ENCODE data around the gene SNAP25.

The SNAP25 gene

GRCh38 chr20:10304471-10305046 lies 85.9 kb downstream of the SNAP25 start:
- no peak for DNase-seq (ENCODE audit: low spot score)

DNA sequence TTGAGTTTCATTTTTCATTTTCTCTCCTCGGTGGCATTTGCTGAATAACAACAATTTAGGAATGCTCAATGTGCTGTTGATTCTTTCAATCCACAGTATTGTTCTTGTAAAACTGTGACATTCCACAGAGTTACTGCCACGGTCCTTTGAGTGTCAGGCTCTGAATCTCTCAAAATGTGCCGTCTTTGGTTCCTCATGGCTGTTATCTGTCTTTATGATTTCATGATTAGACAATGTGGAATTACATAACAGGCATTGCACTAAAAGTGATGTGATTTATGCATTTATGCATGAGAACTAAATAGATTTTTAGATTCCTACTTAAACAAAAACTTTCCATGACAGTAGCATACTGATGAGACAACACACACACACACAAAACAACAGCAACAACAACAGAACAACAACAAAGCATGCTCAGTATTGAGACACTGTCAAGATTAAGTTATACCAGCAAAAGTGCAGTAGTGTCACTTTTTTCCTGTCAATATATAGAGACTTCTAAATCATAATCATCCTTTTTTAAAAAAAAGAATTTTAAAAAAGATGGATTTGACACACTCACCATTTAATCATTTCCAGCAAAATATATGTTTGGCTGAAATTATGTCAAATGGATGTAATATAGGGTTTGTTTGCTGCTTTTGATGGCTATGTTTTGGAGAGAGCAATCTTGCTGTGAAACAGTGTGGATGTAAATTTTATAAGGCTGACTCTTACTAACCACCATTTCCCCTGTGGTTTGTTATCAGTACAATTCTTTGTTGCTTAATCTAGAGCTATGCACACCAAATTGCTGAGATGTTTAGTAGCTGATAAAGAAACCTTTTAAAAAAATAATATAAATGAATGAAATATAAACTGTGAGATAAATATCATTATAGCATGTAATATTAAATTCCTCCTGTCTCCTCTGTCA lies 88.1 kb downstream of the SNAP25 start:
- no peak for DNase-seq (ENCODE audit: low spot score)

- DNase-seq (ENCODE audit: low spot score): no peak
Observed at GRCh38 chr20:10307359-10307735, 88.7 kb downstream of the SNAP25 start.

- DNase-seq (ENCODE audit: low spot score): no peak
Observed at GRCh38 chr20:10308652-10309051, 90.0 kb downstream of the SNAP25 start.

DNA sequence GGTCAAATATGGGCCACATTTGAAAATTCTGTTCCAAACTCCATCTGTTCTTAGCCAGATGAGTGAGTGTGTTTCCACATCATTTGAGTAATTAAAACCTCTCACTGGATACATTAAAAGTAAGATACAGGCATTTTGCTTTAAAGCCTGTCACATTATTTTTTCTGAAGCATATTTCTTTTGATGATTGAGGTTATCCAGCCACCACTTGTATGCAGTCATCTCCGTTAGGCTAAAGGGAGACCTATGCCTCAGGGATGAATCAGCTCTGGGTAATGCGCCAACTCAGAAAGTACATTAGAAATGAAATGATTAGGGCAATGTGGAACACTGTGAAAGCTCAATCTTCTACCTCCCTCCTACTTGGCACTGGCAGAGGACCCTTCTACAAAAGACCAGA lies 90.7 kb downstream of the SNAP25 start:
- DNase-seq (ENCODE audit: low spot score): no peak

- no peak for DNase-seq (ENCODE audit: low spot score)
Observed at GRCh38 chr20:10312111-10312510, 93.5 kb downstream of the SNAP25 start.

DNA sequence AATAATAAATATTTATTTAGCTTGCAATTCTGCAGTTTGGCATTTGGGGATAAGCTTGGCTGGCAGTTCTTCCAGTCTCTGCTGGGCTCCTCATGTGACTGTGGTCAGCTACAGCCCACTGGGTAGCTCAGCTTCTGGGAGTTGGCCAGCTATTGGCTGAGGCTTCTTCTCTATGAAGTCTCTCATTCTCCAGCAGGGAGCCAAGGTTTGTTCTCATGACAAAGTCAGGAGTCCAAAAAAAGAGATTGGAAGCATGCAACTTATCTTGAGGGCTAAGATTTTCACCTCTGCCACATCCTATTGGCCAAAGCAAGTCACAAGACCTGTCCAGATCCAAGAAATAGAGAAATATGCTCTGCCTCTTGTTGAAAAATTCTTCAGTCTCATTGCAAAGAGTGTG lies 94.6 kb downstream of the SNAP25 start:
- no peak for DNase-seq (ENCODE audit: low spot score)

DNA sequence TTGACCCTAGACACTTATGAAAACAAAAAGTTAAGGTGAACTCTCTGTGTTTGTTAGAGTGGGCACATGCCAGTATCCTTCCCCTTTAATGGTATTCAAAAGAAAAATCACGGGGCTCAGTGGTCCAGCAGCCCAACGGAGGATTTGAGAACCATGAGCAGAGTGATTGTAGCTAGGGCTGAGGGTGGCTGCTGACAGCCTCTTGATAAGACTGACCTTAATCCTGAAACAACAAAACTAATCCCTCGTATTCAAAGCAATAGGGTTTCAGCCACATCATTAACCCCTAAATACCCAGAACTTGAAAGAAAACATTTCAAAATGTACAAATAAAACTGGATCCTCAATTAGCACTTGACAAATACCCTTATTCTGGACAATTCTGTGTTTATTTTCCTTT lies 95.1 kb downstream of the SNAP25 start:
- DNase-seq (ENCODE audit: low spot score): no peak

DNA sequence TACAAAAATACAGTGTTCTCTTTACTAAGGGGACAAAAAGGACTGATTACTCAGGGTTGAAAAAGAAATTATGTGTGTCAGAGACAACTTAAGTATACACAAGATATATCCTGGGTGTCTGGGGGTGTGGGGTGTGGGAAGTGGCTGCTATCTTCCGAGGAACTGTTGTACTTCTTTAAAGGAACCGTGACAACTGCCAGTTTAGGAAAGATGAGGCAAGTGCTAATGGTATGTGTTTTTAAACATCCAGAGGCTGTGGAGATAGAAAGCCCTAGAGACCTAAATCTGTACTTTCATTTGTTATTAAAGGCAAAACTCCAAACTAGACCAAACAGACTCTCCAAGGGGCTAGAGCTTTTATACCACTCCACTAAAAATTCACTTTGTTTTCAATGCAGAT lies 95.6 kb downstream of the SNAP25 start:
- no peak for DNase-seq (ENCODE audit: low spot score)

- DNase-seq (ENCODE audit: low spot score): no peak
Observed at GRCh38 chr20:10315138-10315537, 96.5 kb downstream of the SNAP25 start.

DNA sequence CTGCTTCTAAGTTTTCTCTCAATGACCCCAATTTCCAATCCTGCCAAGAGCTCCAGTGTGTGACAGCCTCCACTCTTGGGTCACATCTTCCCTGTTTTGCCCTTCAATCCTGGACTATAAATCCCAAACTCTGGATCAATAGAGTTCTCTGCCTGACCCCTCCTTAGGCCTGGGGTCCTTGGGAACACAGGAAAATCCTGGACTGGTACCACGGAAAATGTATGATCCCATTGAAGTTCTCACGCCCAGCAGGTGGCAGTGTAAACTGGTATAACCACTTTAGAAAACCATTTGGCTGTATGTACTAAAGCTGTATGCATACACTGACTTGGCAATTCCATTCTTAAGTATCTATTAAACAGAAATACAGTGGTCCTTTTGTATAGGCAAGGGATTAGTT lies 98.0 kb downstream of the SNAP25 start:
- no peak for DNase-seq (ENCODE audit: low spot score)

DNA sequence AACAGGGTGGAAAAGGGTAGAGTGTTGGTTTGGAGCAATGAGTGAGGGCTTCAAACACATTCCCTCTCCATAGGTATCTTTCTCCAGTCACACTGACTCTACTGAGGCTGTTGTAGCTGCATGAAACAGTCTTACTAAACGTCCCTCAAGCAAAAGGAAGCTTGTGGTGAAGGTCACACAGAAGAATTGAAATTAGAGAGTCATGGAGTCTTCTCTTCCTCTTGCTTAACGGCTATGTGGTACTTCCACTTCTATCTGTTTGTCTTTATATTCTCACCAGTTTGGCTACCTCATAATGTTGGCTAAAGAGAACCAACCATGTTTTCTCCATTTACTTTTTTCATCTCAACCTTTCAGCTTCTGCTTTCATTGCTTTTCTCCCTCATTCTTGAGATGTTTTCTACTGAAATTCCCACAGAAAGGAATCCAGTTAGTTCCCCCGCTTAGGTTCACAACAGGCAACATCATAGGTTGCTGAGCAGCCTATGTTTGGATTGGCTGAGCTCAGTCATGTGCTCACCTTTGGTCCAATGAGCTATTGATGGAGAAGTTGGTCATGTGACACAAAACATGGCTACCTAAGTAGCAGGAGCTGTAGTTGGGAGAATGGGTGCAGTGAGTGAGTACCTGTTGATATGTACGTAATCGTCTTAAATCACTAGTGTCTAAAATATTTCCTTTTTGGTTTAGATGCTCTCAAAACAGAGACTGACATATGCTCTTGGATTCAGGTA lies 99.8 kb downstream of the SNAP25 start:
- no peak for DNase-seq (ENCODE audit: low spot score)

DNA sequence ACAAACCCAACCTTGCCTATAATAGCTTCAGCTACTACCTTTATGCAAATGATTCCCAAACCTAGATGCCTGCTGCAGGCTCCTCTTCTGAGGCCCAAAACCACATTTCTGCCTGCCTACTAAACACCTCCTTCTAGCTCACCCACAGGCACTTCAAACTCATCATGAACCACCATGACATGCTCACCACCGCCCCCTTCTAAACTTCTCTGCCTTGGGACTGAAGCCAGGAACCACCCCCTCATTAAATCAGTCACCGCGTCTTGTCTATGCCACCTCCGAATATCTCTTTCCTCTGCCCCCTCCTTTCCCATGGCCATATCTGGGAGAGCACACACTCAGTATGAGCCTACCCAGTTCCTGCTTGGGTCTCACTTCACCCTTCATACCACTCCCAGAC lies 101.2 kb downstream of the SNAP25 start:
- no peak for DNase-seq (ENCODE audit: low spot score)

GRCh38 chr20:10321138-10321717 lies 102.6 kb downstream of the SNAP25 start:
- DNase-seq (ENCODE audit: low spot score): no peak

GRCh38 chr20:10322073-10323012 lies 103.7 kb downstream of the SNAP25 start:
- no peak for DNase-seq (ENCODE audit: low spot score)

GRCh38 chr20:10323729-10324128 lies 105.1 kb downstream of the SNAP25 start:
- no peak for DNase-seq (ENCODE audit: low spot score)

DNA sequence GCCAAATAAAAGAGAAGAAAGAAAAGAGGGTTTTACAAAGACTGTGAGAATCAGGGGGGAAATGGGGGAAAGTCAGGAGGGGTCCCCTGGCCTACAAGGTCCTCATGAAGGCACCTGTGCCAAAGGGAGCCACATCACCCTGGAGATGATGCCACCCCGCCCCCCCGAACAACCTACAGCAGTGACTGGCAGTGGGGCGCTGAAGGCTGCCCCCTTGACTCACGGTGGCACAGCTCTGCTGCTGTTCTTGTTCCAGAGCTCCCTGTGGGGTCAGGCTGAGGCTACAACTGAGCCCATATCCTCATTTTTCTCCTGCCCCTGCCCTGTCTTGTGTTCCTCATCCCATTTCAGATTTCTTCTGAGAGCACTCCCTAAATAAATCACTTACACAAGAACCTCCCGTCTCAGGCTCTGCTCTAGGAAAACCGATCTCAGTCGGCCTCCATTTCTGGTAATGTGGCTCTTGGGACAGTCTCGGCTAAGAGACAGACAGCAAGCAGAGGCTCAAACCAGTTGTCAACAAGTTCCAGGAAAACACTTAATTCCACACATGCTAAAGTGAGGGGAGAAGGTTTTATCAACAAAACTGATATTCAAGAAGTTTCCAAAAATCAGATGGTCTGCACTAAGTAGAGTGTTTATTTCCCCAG lies 105.7 kb downstream of the SNAP25 start:
- no peak for DNase-seq (ENCODE audit: low spot score)

- DNase-seq (ENCODE audit: low spot score): no peak
Observed at GRCh38 chr20:10328897-10329255, 110.2 kb downstream of the SNAP25 start.

- no peak for DNase-seq (ENCODE audit: low spot score)
Observed at GRCh38 chr20:10329387-10330005, 110.9 kb downstream of the SNAP25 start.

- DNase-seq (ENCODE audit: low spot score): no peak
Observed at GRCh38 chr20:10330071-10330470, 111.4 kb downstream of the SNAP25 start.

Data from pons (tissue), 1 donor.